Stimulated activated CD4-positive, alpha-beta T cell treated with anti-CD3 and anti-CD28 coated beads, Interleukin-12 subunit alpha, Interleukin-12 subunit beta, amount 100 ng/mL, for 48 hours (primary cell): ENCODE results near the gene PAX5.
A peak's percentile ranks its signal among the peaks of the same experiment; 100 is the strongest.
"Not testable (repeated sequence)": the region's sequence is repeated elsewhere in the genome, so short reads cannot be mapped to it uniquely, and the experiment has no call there.

Source experiments
- DNase-seq, 3 donors: peaks; one replicate each; pipeline ENCODE4 v3.0.0-alpha.2; 2020; ENCODE audit warnings: low read depth in 2 of 3, low spot score in 1 of 3

The PAX5 gene

DNA sequence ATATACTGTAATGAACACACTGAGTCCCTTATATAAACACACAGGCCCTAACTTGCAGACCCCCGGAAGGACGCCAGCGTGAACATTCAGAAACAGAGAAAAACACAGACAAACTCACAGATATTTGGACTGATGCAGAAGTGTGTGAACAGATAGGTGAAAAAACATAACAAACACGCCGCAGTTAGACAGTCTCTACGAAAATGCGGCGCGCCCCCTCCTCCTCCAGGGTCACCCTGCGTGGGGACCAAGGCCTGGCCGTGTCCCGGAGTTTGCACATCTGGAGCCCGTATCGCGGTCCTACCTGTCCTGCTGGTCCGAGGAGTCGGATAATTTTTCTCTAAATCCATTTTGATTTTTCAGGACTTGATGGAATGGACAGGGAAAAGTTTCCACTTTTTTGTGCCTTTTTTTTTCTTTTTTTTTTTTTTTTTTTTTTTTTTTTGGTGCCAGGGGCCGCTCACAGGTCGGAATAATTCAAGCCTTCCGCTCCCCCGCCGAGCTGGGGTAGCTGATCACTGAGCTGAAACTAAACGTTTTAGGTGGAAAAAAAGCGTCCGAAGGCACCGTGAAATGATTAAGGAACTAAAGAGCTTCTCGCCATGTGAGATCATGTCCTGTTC is at the start of gene PAX5:
PAX5 (minus strand) TSS at position 587 of the 623 bp plus-strand sequence; CDS start at position 350, 237 bp downstream.
- DNase-seq = no peak

DNA sequence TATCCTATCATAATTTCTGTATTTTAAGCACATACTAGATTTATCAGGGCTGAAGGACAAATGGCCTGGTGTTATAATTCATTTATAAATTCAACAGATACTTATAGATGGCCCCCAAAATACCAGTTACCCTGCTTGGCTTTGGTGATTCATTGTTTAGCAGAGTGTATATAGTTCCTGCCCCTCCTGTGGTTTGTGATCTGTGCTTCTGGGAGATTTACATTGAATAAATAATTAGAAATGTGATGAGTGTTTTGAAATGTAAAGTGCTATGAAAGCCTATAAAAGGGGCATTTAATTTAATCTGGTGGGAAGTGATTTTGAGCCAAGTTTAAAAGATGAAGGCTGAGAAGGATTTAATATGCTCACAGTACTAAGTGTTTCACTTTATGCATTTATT is 49.6 kb upstream of the PAX5 start:
- no peak for DNase-seq

DNA sequence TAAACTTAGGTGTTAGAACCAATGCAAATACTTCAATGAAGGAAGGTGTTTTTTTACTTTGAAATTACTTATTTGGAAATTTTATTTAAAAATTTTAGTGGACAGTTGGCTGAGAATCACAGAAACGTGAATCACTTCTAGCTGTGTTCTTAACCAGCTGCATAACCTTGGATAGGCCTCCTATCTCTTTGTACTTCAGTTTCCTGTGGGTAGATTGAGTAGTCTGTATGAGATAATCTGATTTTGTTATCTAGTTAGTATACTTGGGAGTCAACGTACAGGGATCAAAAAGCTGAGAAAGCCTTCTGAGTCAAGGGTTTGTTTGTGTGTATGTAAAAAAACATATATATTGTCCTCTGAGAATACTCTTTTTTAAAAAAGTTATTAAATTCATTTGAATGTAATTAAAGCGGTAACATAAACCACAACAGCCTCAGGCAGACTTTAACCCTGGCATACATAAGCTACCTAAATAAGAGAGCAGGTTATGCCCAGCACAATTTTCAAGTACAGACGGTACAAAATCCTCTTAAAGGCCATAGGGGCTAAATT is 48.2 kb upstream of the PAX5 start:
- DNase-seq = no peak

DNA sequence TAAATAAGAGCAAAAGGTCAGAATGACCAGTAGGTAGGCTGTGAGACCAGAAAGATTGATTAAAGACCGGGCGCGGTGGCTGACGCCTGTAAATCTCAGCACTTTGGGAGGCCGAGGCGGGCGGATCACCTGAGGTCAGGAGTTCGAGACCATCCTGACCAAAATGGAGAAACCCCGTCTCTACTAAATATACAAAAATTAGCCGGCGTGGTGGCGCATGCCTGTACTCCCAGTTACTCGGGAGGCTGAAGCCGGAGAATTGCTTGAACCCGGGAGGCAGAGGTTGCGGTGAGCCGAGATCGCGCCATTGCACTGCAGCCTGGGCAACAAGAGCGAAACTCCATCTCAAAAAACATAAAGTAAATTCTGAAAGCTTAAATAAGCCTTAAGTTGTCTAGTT is 47.4 kb upstream of the PAX5 start:
- DNase-seq = not testable (repeated sequence)

DNA sequence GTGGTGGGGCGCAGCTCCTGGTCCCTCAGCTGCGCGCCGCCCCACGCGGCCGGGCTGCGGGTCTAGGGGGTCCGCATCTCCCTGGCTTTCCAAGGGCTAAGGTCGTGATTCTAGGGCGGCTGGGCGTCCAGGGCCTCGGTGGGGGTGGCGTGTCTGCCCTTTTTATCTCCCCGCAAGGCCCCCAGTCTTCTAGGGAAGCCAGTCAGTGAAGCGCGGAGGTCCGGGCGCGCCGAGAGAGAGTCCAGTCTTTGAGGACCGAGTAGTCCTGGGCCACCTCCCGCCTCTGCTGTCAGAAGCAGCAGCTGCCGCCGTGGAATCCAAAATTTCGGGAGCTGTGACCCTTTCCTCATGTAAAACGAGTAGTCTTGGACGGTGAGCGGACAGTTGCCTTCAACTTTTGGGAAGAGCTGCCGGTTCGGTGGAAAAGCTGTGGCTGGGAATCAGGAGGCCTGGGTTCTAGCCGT is 46.1 kb upstream of the PAX5 start:
- not testable (repeated sequence) for DNase-seq

GRCh38 chr9:37079370-37080164 is 45.5 kb upstream of the PAX5 start:
- peak; percentile 85 to 94 (median 88) for DNase-seq

GRCh38 chr9:37074790-37075189 is 40.7 kb upstream of the PAX5 start:
- not testable (repeated sequence) for DNase-seq

DNA sequence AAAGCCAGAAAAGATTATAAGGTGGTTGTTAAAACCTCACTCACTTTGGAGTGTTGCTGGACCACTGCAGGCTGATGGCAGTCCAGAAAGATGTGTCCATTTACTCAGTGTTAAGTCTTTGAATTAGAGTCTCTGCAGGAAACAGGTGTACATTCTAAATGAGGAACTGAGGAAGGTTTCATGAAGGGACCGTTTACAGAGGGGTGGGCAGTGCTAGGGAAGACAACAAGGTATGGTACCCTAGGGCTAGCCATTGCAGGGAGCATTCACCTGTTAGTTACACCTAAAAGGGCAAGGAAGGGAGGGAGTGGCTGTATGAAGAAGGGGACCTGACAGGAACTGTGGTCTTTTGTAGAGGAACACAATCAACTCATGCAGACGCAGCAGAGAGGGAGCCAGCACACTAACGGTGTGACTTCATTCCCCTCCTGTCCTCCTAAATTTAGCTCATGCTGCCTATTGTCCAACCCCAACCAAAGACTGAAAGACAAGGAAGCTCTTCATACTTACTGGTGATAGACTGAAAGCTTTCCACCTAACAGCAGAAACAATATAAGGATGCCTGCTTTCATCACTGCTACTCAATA is 32.2 kb upstream of the PAX5 start:
- DNase-seq = no peak

DNA sequence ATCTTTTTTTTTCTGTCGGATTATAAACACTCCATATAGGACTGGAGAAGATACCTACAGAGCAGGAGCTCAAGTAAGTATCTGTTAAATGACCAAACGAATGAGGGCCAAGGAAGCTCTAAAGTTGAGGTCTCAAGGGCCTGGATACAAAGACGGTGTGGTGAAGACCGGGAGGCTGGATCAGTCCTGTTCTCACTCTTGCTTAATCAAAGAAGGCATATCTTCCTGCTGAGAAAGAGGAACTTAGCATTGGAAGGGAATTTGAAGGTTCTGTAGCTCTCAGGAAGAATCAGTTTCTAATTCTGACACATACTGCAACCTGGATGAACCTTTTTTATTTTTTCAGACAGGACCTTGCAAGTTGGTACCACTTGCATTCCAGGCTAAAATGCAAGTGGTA is 28.3 kb upstream of the PAX5 start:
- no peak for DNase-seq

DNA sequence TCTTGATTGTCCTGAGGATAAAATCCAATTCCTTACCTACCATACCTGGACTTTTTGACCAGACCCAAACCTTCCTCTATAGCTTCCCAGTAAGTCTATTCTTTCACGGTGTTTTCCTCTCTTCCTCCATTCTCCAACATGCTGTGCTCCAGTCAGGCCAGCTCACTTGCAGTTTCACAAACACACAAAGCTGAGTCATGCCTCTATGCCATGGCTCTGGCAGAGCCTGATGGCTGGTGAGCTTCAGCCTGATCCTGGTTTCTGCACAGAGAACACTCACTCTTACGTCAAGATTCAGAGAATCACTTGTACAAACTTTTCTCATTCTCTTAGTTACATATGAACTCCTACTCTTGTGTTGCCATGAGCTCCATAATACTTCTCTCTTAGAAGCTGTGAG is 27.7 kb upstream of the PAX5 start:
- no peak for DNase-seq

GRCh38 chr9:37060833-37061232 is 26.8 kb upstream of the PAX5 start:
- DNase-seq = no peak

DNA sequence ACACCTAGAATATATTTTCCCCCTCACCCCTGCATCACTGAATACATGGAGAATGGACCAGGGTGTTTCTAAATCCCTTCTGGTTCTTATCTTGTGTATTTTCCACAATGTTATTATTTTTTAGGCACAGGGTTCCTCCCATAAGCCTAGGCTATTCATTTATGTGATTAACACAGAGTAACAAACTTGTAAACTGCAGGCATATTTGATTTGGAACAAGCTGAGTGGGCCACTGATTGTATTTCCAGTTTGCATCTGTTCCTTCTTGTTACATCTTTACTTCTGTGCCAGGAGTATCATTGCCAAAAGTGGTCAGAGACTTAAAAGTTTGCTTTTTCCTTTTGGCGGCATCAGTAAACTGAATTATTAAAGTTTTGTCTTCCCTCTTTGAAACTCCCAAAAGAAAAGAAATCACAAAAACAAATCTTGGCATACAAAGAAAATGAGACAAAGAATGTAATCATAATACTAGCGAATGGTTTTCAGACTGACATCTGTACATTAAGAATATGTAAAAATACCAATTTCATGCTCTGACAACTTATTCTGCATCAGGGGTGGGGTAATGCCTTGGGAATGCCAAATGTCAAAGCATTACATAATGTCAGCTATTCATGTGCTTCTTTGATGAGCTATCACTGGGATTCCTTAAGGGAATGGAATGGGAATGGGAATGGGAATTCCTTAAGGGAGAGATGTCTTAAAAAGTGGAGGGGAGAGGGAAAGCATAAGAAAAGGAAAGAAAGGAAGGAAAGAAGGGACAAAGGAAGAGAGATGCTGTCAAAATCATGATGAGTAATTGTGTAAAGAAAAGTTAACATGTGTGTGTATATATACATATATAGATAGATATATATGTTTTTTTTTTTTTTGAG is 22.2 kb upstream of the PAX5 start:
- no peak for DNase-seq

- DNase-seq = not testable (repeated sequence)
Observed at GRCh38 chr9:37054363-37054720, 20.3 kb upstream of the PAX5 start.

DNA sequence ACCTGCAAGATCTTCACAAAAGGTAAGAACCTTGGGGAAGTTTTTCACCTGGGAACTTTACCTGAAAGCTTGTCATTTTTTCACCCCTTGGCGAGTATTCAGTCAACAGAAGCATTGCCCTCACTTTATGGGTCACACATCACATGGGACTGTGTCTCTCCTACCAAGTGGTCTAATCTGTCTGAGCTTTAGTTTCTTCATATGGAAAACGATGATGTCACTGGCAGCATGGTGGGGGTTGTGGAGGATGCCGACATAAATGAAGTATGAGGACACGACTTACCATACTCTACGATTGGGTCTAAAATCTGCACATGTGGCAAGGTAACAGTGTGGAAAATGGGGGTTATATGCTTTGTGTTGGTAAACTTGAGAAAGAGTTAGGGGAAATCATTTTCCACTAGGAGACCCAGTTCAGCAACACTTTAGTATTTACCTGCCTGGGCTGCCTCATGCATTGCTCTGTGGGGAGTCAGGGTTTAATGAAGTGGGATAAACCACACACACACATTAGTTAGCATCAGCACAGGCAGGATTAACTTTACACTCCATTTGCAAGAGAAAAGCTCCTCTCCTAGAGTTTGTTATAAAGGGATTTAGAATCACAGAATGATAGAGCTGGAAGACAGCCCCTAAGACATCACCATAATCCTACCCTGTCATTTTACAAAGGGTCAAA is 19.8 kb upstream of the PAX5 start:
- no peak for DNase-seq

- DNase-seq = no peak
Observed at GRCh38 chr9:37046683-37047082, 12.6 kb upstream of the PAX5 start.

DNA sequence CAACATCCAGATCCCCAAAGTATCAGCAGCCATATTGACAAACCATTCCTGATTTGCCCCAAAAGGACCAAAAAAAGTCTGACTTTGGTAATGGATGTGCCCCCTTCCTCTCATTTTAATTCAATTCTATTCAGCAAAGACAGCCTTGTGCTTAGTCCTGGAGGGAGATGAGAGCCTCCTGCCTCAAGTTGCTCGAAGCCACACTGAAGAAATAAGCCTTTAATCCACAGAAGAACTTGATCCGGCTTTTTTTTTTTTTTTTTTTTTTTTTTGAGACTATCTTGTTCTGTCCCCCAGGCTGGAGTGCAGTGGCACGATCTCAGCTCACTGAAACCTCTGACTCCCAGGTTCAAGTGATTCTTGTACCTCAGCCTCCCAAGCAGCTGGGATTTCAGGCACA is 8.4 kb upstream of the PAX5 start:
- no peak for DNase-seq

DNA sequence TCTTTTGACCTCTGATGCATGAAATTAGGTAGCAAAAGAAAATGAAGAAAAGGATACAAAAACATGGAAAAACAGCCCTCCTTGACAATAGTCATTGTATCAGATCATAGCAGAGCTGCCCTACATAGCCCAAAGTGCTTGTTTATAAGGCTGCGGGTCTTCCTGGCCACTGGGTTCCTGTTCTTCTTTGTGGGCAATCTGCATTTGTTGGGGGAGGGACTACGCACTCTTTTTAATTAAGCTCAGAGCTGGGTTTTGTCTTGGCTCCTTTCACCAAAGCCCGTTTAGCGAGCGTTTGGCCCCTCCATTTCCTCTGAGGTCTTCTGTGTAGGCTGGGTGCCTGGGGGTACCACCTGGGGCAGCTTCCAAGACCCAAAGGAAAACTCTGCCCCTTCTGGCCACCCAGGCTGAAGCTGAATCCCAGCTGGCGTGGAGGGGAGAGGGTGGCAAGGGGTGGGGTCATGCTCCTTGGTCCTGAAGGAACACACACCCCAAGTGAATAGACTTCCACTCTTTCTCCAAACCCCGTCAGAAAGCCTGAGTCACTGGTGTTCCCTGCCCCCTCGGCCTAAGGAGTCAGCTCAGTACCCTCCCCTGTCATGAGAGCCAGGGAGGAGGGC is 6.5 kb upstream of the PAX5 start:
- no peak for DNase-seq

- no peak for DNase-seq
Observed at GRCh38 chr9:37038943-37039464, 4.9 kb upstream of the PAX5 start.

- DNase-seq = no peak
Observed at GRCh38 chr9:37038302-37038942, 4.4 kb upstream of the PAX5 start.
